ENCODE results near the gene PLEKHA3.
"Not testable (repeated sequence)": the region's sequence is repeated elsewhere in the genome, so short reads cannot be mapped to it uniquely, and the experiment has no call there.

The PLEKHA3 gene

GRCh38 chr2:178522950-178523595 lies 42.8 kb downstream of the PLEKHA3 start:
- DNase-seq (ENCODE audit: low read depth in 1 of 2, low spot score in 1 of 2) = peak; percentile 54 to 59

GRCh38 chr2:178523596-178524134 lies 43.4 kb downstream of the PLEKHA3 start:
- DNase-seq (ENCODE audit: low read depth in 1 of 2, low spot score in 1 of 2) = no peak

GRCh38 chr2:178525010-178525409 lies 44.8 kb downstream of the PLEKHA3 start:
- not testable (repeated sequence) for DNase-seq (ENCODE audit: low read depth in 1 of 2, low spot score in 1 of 2)

GRCh38 chr2:178525460-178525859 lies 45.2 kb downstream of the PLEKHA3 start:
- not testable (repeated sequence) for DNase-seq (ENCODE audit: low read depth in 1 of 2, low spot score in 1 of 2)

GRCh38 chr2:178526256-178526655 lies 46.0 kb downstream of the PLEKHA3 start:
- DNase-seq (ENCODE audit: low read depth in 1 of 2, low spot score in 1 of 2) = no peak

GRCh38 chr2:178527592-178527991 lies 47.3 kb downstream of the PLEKHA3 start:
- no peak for DNase-seq (ENCODE audit: low read depth in 1 of 2, low spot score in 1 of 2)

- no peak for DNase-seq (ENCODE audit: low read depth in 1 of 2, low spot score in 1 of 2)
Observed at GRCh38 chr2:178528647-178529046, 48.4 kb downstream of the PLEKHA3 start.

- no peak for DNase-seq (ENCODE audit: low read depth in 1 of 2, low spot score in 1 of 2)
Observed at GRCh38 chr2:178529194-178529593, 48.9 kb downstream of the PLEKHA3 start.

- no peak for DNase-seq (ENCODE audit: low read depth in 1 of 2, low spot score in 1 of 2)
Observed at GRCh38 chr2:178530131-178530530, 49.9 kb downstream of the PLEKHA3 start.

GRCh38 chr2:178530625-178531142 lies 50.4 kb downstream of the PLEKHA3 start:
- DNase-seq (ENCODE audit: low read depth in 1 of 2, low spot score in 1 of 2) = no peak

GRCh38 chr2:178531168-178531567 lies 50.9 kb downstream of the PLEKHA3 start:
- DNase-seq (ENCODE audit: low read depth in 1 of 2, low spot score in 1 of 2) = no peak

GRCh38 chr2:178536037-178536436 lies 55.8 kb downstream of the PLEKHA3 start:
- no peak for DNase-seq (ENCODE audit: low read depth in 1 of 2, low spot score in 1 of 2)

GRCh38 chr2:178542161-178542560 lies 61.9 kb downstream of the PLEKHA3 start:
- DNase-seq (ENCODE audit: low read depth in 1 of 2, low spot score in 1 of 2) = no peak

- DNase-seq (ENCODE audit: low read depth in 1 of 2, low spot score in 1 of 2) = no peak
Observed at GRCh38 chr2:178542569-178542968, 62.3 kb downstream of the PLEKHA3 start.

GRCh38 chr2:178550352-178550751 lies 70.1 kb downstream of the PLEKHA3 start:
- DNase-seq (ENCODE audit: low read depth in 1 of 2, low spot score in 1 of 2) = no peak

GRCh38 chr2:178553047-178553446 lies 72.8 kb downstream of the PLEKHA3 start:
- no peak for DNase-seq (ENCODE audit: low read depth in 1 of 2, low spot score in 1 of 2)
